IMR-90 (cell line): ENCODE results near the gene SFSWAP. TPM values are rescaled to one million over a fixed set of nuclear protein-coding genes. Genes with fewer than 3 reads are reported as not detected.

Experiments
- ATAC-seq: fragments of 200-7000 bp; cut with Tn5 transposase; 2 replicates; pipeline ENCODE4 v1.9.1; 2020; ENCODE audit warnings: low read depth, mild to moderate bottlenecking, moderate library complexity
- BruUV-seq: library from RNA; stranded (reverse); fragments of 400-500 nt; replicated peaks from 2 replicates; lab custom pipeline; 2021; lab: Mats Ljungman, UMichigan
- CTCF ChIA-PET: fragments of 300-600 bp; formaldehyde crosslinking; extraction: SDS; loops from one replicate; lab custom pipeline; 2021; ENCODE audit warnings: antibody characterized with exemption; lab: Yijun Ruan, JAX
- POLR2A ChIA-PET: fragments of 300-600 bp; sonication (Branson Sonifier 250); formaldehyde crosslinking; loops from one replicate; lab custom pipeline; 2022; ENCODE audit warnings: antibody characterized with exemption; ENCODE audit not compliant: unreplicated experiment; lab: Charles Lee
- DNase-seq: peaks from one replicate; pipeline ENCODE4 v3.0.0; 2013
- H2AFZ ChIP-seq: replicated peaks from 2 replicates; pipeline ENCODE3; 2013; ENCODE audit warnings: low read length, mild to moderate bottlenecking; ENCODE audit not compliant: poor library complexity
- H2AK5ac ChIP-seq: 2 replicates; pipeline ENCODE4 v1.6.1; 2013; ENCODE audit warnings: low read depth, low read length, inconsistent platforms
- H2AK9ac ChIP-seq: replicated peaks from 2 replicates; pipeline ENCODE3; 2013; ENCODE audit warnings: mild to moderate bottlenecking, low read depth, low read length, moderate library complexity; ENCODE audit not compliant: poor library complexity
- H2BK120ac ChIP-seq: 2 replicates; pipeline ENCODE4 v1.6.1; 2013; ENCODE audit warnings: low read depth, low read length, inconsistent platforms
- H2BK15ac ChIP-seq: 3 replicates; pipeline ENCODE4 v1.6.1; 2013; ENCODE audit warnings: low read depth, low read length, inconsistent platforms
- H2BK20ac ChIP-seq: 2 replicates; pipeline ENCODE4 v1.6.1; 2013; ENCODE audit warnings: low read depth, mild to moderate bottlenecking, inconsistent platforms, low read length, moderate library complexity
- H2BK5ac ChIP-seq: 2 replicates; pipeline ENCODE4 v1.6.1; 2013; ENCODE audit warnings: mild to moderate bottlenecking, low read depth, low read length, inconsistent platforms; ENCODE audit not compliant: poor library complexity, severe bottlenecking
- H3K14ac ChIP-seq: replicated peaks from 2 replicates; pipeline ENCODE4 v1.6.1; 2013; ENCODE audit warnings: low read depth, low read length, inconsistent platforms
- H3K18ac ChIP-seq: 2 replicates; pipeline ENCODE4 v1.6.1; 2013; ENCODE audit warnings: low read depth, low read length, control low read depth
- H3K23ac ChIP-seq: 2 replicates; pipeline ENCODE4 v1.6.1; 2013; ENCODE audit warnings: low read depth, low read length, inconsistent platforms
- H3K27ac ChIP-seq: 2 replicates; pipeline ENCODE4 v1.5.1; 2013; ENCODE audit warnings: mild to moderate bottlenecking, control low read depth, low read length; ENCODE audit not compliant: insufficient read depth
- H3K27me3 ChIP-seq: 2 replicates; pipeline ENCODE4 v1.6.1; 2013; ENCODE audit warnings: low read length; ENCODE audit not compliant: control insufficient read depth, insufficient read depth
- H3K36me3 ChIP-seq: 2 replicates; pipeline ENCODE4 v1.6.1; 2013; ENCODE audit warnings: low read length, mixed read lengths; ENCODE audit not compliant: control insufficient read depth, insufficient read depth
- H3K4ac ChIP-seq: 2 replicates; pipeline ENCODE4 v1.6.1; 2013; ENCODE audit warnings: low read depth, low read length, inconsistent platforms
- H3K4me1 ChIP-seq: 2 replicates; pipeline ENCODE4 v1.6.1; 2013; ENCODE audit warnings: low read length, mixed read lengths; ENCODE audit not compliant: control insufficient read depth, insufficient read depth
- H3K4me2 ChIP-seq: 2 replicates; pipeline ENCODE4 v1.6.1; 2013; ENCODE audit warnings: low read depth, mild to moderate bottlenecking, control low read depth, low read length, moderate library complexity
- H3K4me3 ChIP-seq: 2 replicates; pipeline ENCODE4 v1.5.1; 2013; ENCODE audit warnings: low read depth, mild to moderate bottlenecking, control low read depth, low read length, moderate library complexity; ENCODE audit not compliant: insufficient read depth
- H3K56ac ChIP-seq: 2 replicates; pipeline ENCODE4 v1.6.1; 2013; ENCODE audit warnings: low read length, inconsistent platforms; ENCODE audit not compliant: insufficient read depth; ENCODE audit errors: extremely low read depth
- H3K79me1 ChIP-seq, 2 experiments: 2 replicates each; pipeline ENCODE4 v1.6.1; 2013; ENCODE audit warnings: low read length in 2 of 2, inconsistent platforms in 1 of 2, low read depth in 1 of 2
- H3K9ac ChIP-seq: 2 replicates; pipeline ENCODE4 v1.6.1; 2013; ENCODE audit warnings: low read depth, low read length, control low read depth
- H3K9me1 ChIP-seq: 2 replicates; pipeline ENCODE4 v1.6.1; 2013; ENCODE audit warnings: low read length, inconsistent platforms; ENCODE audit not compliant: insufficient read depth
- H3K9me3 ChIP-seq: 2 replicates; pipeline ENCODE4 v1.6.1; 2013; ENCODE audit warnings: low read length; ENCODE audit not compliant: control insufficient read depth, insufficient read depth
- H4K20me1 ChIP-seq: 2 replicates; pipeline ENCODE4 v1.6.1; 2013; ENCODE audit warnings: low read length, inconsistent platforms; ENCODE audit not compliant: insufficient read depth
- H4K5ac ChIP-seq: 2 replicates; pipeline ENCODE4 v1.6.1; 2013; ENCODE audit warnings: mild to moderate bottlenecking, low read depth, low read length, control low read depth
- H4K8ac ChIP-seq, 2 experiments: 2 replicates each; pipeline ENCODE4 v1.6.1; 2013; ENCODE audit warnings: low read depth in 2 of 2, low read length in 2 of 2, control low read depth in 1 of 2, inconsistent platforms in 1 of 2
- H4K91ac ChIP-seq: 2 replicates; pipeline ENCODE4 v1.6.1; 2013; ENCODE audit warnings: low read depth, low read length, inconsistent platforms; ENCODE audit not compliant: insufficient read depth
- BHLHE40 ChIP-seq: fragments of 150-350 bp; IDR thresholded peaks from 2 replicates; pipeline ENCODE4 v1.6.1; 2016; ENCODE audit warnings: mild to moderate bottlenecking, low read depth, low read length
- CEBPB ChIP-seq: IDR thresholded peaks from 2 replicates; pipeline ENCODE4 v1.6.1; 2012; ENCODE audit warnings: low read depth, low read length, improper control_type of control experiment
- CHD1 ChIP-seq: IDR thresholded peaks from 2 replicates; pipeline ENCODE4 v1.6.1; 2012; ENCODE audit warnings: low read depth, low read length, improper control_type of control experiment
- CTCF ChIP-seq: conservative IDR thresholded peaks from 2 replicates; pipeline ENCODE4 v1.5.1; 2012; ENCODE audit warnings: mild to moderate bottlenecking, low read depth, low read length, improper control_type of control experiment
- ELK1 ChIP-seq: fragments of 150-350 bp; IDR thresholded peaks from 2 replicates; pipeline ENCODE4 v1.6.1; 2016; ENCODE audit warnings: low read depth, mild to moderate bottlenecking, low read length, moderate library complexity, borderline replicate concordance
- FOS ChIP-seq: fragments of 150-350 bp; IDR thresholded peaks from 2 replicates; pipeline ENCODE4 v1.6.1; 2016; ENCODE audit warnings: low read depth, low read length
- MAFK ChIP-seq: IDR thresholded peaks from 2 replicates; pipeline ENCODE4 v1.6.1; 2012; ENCODE audit warnings: low read depth, low read length, improper control_type of control experiment
- MAZ ChIP-seq: IDR thresholded peaks from 2 replicates; pipeline ENCODE4 v1.6.1; 2012; ENCODE audit warnings: low read depth, mild to moderate bottlenecking, low read length, improper control_type of control experiment, moderate library complexity, borderline replicate concordance
- MXI1 ChIP-seq: IDR thresholded peaks from 2 replicates; pipeline ENCODE4 v1.6.1; 2012; ENCODE audit warnings: low read depth, mild to moderate bottlenecking, low read length, moderate library complexity, borderline replicate concordance
- NFE2L2 ChIP-seq: fragments of 150-350 bp; IDR thresholded peaks from 2 replicates; pipeline ENCODE4 v1.6.1; 2016; ENCODE audit warnings: low read depth, mild to moderate bottlenecking, low read length
- POLR2A ChIP-seq: IDR thresholded peaks from 2 replicates; pipeline ENCODE4 v1.6.1; 2012; ENCODE audit warnings: mild to moderate bottlenecking, low read depth, low read length
- RAD21 ChIP-seq: IDR thresholded peaks from 2 replicates; pipeline ENCODE4 v1.6.1; 2012; ENCODE audit warnings: low read length, improper control_type of control experiment
- RCOR1 ChIP-seq: IDR thresholded peaks from 2 replicates; pipeline ENCODE4 v1.6.1; 2012; ENCODE audit warnings: mild to moderate bottlenecking, low read length, improper control_type of control experiment; ENCODE audit not compliant: insufficient replicate concordance
- RFX5 ChIP-seq: IDR thresholded peaks from 2 replicates; pipeline ENCODE4 v1.8.0; 2012; ENCODE audit warnings: low read depth, mild to moderate bottlenecking, low read length, moderate library complexity
- SMC3 ChIP-seq: fragments of 150-350 bp; IDR thresholded peaks from 2 replicates; pipeline ENCODE4 v1.6.1; 2016; ENCODE audit warnings: low read depth, mild to moderate bottlenecking, antibody characterized with exemption, low read length, moderate library complexity
- USF2 ChIP-seq: fragments of 150-350 bp; IDR thresholded peaks from 2 replicates; pipeline ENCODE4 v1.6.1; 2017; ENCODE audit warnings: mild to moderate bottlenecking, antibody characterized with exemption, low read length, low read depth
- WGBS, 2 experiments: methylation state at CpG; one replicate each; pipeline versions ENCODE4 v1.1.5 to v1.1.7; 2013; ENCODE audit warnings: missing lambda C conversion rate in 2 of 2; ENCODE audit not compliant: insufficient read length in 1 of 2; ENCODE audit errors: extremely low coverage in 2 of 2; 5-methylcytosine and 5-hydroxymethylcytosine counted together
- dilution Hi-C: fragments of 300-500 bp; cut with HindIII; formaldehyde crosslinking; loops from one replicate; pipeline ENCODE4 v1.14.3; 2018; ENCODE audit warnings: low sequenced_read_pairs; ENCODE audit not compliant: unreplicated experiment
- in situ Hi-C: fragments of 300-500 bp; cut with MboI; formaldehyde crosslinking; loops from 3 replicates; pipeline ENCODE4 v1.14.3; 2019; ENCODE audit warnings: low sequenced_read_pairs, inconsistent platforms, mixed read lengths
- intact Hi-C: fragments of 100-400 bp; cut with micrococcal nuclease; formaldehyde crosslinking; loops from 2 replicates; pipeline ENCODE4 v1.10.0; 2022
- polyA plus RNA-seq, 3 experiments: library from polyadenylated mRNA; depleted of rRNA; stranded (reverse); fragments of >200 nt; gene quantifications; 2 replicates each; pipeline ENCODE4 v1.2.3, GENCODE V29; 2012; ENCODE audit warnings: low replicate concordance in 1 of 3
- total RNA-seq: library from RNA; depleted of rRNA; stranded (reverse); fragments of >200 nt; gene quantifications from 2 replicates; pipeline ENCODE4 v1.2.3, GENCODE V29; 2012

The SFSWAP gene
- total and polyA plus RNA-seq, 2 of the 4 experiments (the other 2 are of a cell fraction): 19.7 to 22.4 TPM

GRCh38 chr12:131714759-131715158 lies 3.9 kb downstream of the SFSWAP start:
- no peak overlapping the region for H3K14ac ChIP-seq
- H2BK15ac ChIP-seq: no peak overlapping the region
- H4K8ac ChIP-seq: no peak overlapping the region
- WGBS, 2 experiments: 98% methylated on average over 7 of the region's 14 CpGs; no CpG with 5 or more reads in 1 of the 2 experiments
- ATAC-seq: no peak
- no peak overlapping the region for H4K91ac ChIP-seq
- H2AK9ac ChIP-seq: no peak overlapping the region
- no peak overlapping the region for H2BK5ac ChIP-seq
- H3K27me3 ChIP-seq: no peaks in the 10 kb centered on the region
- no peak overlapping the region for H2AK5ac ChIP-seq
- H3K4me1 ChIP-seq: peaks cover 5% of the 10 kb centered on the region
- peaks cover 9 to 13% of the 10 kb centered on the region in 2 experiments; a peak in 3 of 4 replicates for H3K79me1 ChIP-seq
- H3K23ac ChIP-seq: no peak overlapping the region
- H3K27ac ChIP-seq: no peak overlapping the region
- DNase-seq: no peak
- no peak overlapping the region for H3K9ac ChIP-seq
- H2BK20ac ChIP-seq: no peak overlapping the region
- H3K18ac ChIP-seq: no peak overlapping the region
- ChIA-PET POLR2A (no interaction called here), CTCF (no interaction called here)
- H3K4me3 ChIP-seq: no peak overlapping the region
- intact Hi-C loops: loop anchor here (5.0 kb wide), 1 partner anchor 952 kb away; no protein-coding TSS in a partner anchor
- no peak overlapping the region for H4K5ac ChIP-seq
- no peak overlapping the region for H3K4ac ChIP-seq
- H2BK120ac ChIP-seq: no peak overlapping the region
- no peak overlapping the region for H3K4me2 ChIP-seq
- H4K20me1 ChIP-seq: no peaks in the 10 kb centered on the region; the same call in 1 of the 2 replicates
- peaks cover 32% of the 10 kb centered on the region for H3K36me3 ChIP-seq
- in situ Hi-C loops: loop anchor here (25.0 kb wide), 1 partner anchor 902 kb away; no protein-coding TSS in a partner anchor
- no peak overlapping the region for H2AFZ ChIP-seq
- H3K9me3 ChIP-seq: no peaks in the 10 kb centered on the region
- TF ChIP-seq CTCF: no peak
- TF ChIP-seq MAZ: no peak
- no peak for TF ChIP-seq RAD21
- TF ChIP-seq FOS: no peak
- TF ChIP-seq CHD1: no peak
- TF ChIP-seq POLR2A: no peak
- TF ChIP-seq USF2: no peak
- TF ChIP-seq SMC3: no peak
- no peak for TF ChIP-seq MXI1
- TF ChIP-seq RFX5: no peak
- no peak for TF ChIP-seq ELK1
- TF ChIP-seq NFE2L2: no peak
- no peak for TF ChIP-seq RCOR1
- TF ChIP-seq CEBPB: no peak
- no peak for TF ChIP-seq MAFK
- no peak for TF ChIP-seq BHLHE40
- BruUV-seq: no TSS peak
- dilution Hi-C loops: no loop called here
- H3K56ac ChIP-seq: no peak overlapping the region
- 0 out of 2 replicates have a peak, but pooled peaks cover 2% of the 10 kb centered on the region for H3K9me1 ChIP-seq
